ENCODE data around the gene COL27A1.

The COL27A1 gene

DNA sequence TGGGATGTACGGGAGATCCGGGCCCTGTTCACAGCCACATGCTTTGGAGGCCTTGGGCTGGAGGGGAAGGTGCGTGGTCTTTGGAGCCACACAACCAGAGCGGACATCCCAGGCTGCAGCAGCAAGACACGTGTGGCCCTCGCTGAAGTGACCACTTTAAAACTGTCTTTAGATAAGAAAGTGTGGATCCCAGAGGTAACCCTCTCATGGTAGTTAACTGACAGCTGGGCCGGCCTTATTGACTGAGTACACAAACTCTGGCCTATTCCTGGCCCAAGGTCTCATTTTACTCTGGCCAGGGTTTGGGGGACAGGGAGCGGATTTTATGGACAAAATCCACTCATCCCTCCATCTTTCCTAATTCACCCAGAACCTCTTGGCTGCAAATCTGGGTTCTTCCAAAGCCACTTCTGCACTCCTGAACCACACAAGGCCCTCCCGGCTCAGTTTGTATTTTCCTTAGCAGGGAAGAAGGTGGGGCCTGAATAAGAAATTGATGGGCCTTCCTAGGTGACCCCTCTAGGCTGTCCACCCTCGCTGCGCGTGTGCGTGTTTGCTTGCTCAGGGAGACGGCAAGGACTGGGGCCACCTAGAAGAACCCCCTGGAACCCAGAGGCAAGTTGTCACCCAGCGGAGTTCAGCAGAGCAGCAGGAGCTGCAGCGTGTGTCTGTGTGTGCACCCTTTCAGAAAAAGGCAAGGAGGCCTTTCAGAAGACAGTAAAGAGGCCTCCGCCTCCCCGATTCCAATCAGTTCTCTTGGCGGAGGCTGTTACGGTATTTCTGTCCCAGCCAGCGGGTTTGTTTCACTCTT is 94.3 kb downstream of the COL27A1 start:
- DNase-seq (ENCODE audit: low read depth) = no peak
- no peak for TF ChIP-seq CTCF (IDR thresholded peaks at IDR 0.05; ENCODE audit: low read length, missing control alignments)
- H3K4me3 ChIP-seq (replicated peaks; ENCODE audit: low read depth, low read length) = no peak overlapping the region

DNA sequence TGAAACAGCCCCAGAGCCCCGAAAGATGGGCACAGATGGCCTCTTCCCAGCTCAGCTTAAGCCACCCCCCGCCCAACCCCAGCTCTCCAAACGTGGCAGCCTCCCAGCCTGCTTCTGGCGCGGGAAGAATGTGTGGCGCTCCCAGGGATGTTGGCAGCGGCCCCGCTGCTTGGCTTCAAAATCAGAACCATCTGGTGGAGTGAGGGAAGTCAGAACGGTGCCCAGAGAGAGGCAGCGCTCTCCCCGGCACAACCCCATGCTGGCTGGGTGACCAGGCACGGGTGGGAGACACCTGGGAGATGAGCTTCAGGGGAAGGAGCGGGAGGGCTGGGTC is 94.9 kb downstream of the COL27A1 start:
- TF ChIP-seq CTCF (IDR thresholded peaks at IDR 0.05; ENCODE audit: low read length, missing control alignments) = no peak
- H3K4me3 ChIP-seq (replicated peaks; ENCODE audit: low read depth, low read length) = no peak overlapping the region
- peak; percentile 52 for DNase-seq (ENCODE audit: low read depth)

DNA sequence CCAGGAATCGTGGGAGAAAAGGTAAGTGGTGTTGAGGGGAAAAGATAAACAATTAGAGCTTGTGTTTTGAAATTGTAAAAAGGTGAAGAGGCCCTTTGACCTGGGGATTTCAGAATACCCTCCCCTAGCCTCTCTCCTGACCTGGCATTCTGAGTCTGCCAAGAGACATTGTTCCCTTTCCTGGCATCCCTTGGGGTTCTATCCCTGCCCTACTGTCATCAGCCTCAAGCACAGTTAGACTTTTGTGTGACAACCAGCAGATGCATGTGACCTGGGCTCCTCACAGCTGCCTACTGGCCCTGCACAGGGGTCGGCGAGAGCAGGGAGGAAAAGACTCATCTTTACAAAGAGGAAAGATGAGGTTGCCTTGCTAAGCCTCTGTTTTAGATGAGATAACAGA is 95.3 kb downstream of the COL27A1 start:
- DNase-seq (ENCODE audit: low read depth) = no peak
- no peak for TF ChIP-seq CTCF (IDR thresholded peaks at IDR 0.05; ENCODE audit: low read length, missing control alignments)
- H3K4me3 ChIP-seq (replicated peaks; ENCODE audit: low read depth, low read length) = no peak overlapping the region

- no peak overlapping the region for H3K4me3 ChIP-seq (replicated peaks; ENCODE audit: low read depth, low read length)
- TF ChIP-seq CTCF (IDR thresholded peaks at IDR 0.05; ENCODE audit: low read length, missing control alignments) = no peak
Observed at GRCh38 chr9:114252394-114252793, 97.1 kb downstream of the COL27A1 start.

GRCh38 chr9:114256827-114257328 is 101.5 kb downstream of the COL27A1 start:
- no peak for DNase-seq (ENCODE audit: low read depth)
- TF ChIP-seq CTCF (IDR thresholded peaks at IDR 0.05; ENCODE audit: low read length, missing control alignments) = no peak

More at GRCh38 chr9:114252394-114252793, 97.1 kb downstream of the COL27A1 start:
- no peak for DNase-seq (ENCODE audit: low read depth)

DNA sequence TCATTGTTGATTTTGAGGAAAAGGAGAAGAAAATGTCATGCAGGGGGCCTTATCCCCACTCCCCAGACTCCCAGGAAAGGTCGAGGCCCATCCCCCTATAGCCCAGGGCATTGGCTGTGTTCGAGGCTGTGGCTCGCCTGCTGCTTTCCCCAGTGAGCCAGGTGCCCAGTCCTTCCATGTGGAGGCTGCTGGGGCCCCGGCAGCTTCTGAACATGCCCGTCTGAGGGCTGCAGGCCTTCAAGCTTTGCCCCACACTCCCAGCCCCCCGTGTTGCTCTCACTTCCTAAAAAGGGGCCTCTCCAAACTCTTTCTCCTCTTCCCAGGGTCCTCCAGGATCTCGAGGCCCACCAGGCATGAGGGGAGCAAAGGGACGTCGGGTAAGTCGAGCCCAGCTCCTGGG is 102.9 kb downstream of the COL27A1 start:
- H3K4me3 ChIP-seq (replicated peaks; ENCODE audit: low read depth, low read length) = no peak overlapping the region
- no peak for TF ChIP-seq CTCF (IDR thresholded peaks at IDR 0.05; ENCODE audit: low read length, missing control alignments)
- DNase-seq (ENCODE audit: low read depth) = no peak

More at GRCh38 chr9:114256827-114257328, 101.5 kb downstream of the COL27A1 start:
- H3K4me3 ChIP-seq (replicated peaks; ENCODE audit: low read depth, low read length) = no peak overlapping the region
